Measurements from ENCODE around the gene SERGEF. TPM values are rescaled to one million over a fixed set of nuclear protein-coding genes. Genes with fewer than 3 reads are reported as not detected.

Gene SERGEF
- total RNA-seq, 1 donor from 2014 or later, result 17.6 TPM

- no peak for DNase-seq (ENCODE audit: low read depth)
- Histone ChIP-seq H3K4me3 (ENCODE audit: insufficient read depth, low read depth, low read length) (no peak overlapping the region), H3K4me1 (ENCODE audit: insufficient read depth, low read length) (no peaks in the 10 kb centered on the region), H2AFZ (ENCODE audit: low read depth, low read length) (no peak overlapping the region), H3K9me3 (ENCODE audit: insufficient read depth, low read depth, low read length) (no peaks in the 10 kb centered on the region), H3K4me2 (ENCODE audit: low read length) (no peak overlapping the region), H3K9ac (ENCODE audit: low read length) (no peak overlapping the region), H3K36me3 (ENCODE audit: insufficient read depth, low read length) (no peaks in the 10 kb centered on the region), H3K27ac (ENCODE audit: low read depth, low read length) (no peak overlapping the region), H3K27me3 (ENCODE audit: insufficient read depth, low read length) (no peaks in the 10 kb centered on the region), H4K20me1 (ENCODE audit: insufficient read depth, low read length) (peaks cover 5% of the 10 kb centered on the region), H3K79me2 (ENCODE audit: insufficient read depth, low read length) (no peaks in the 10 kb centered on the region)
- H3K4me1 Mint-ChIP-seq (ENCODE audit: low read depth, unreplicated experiment), result no peaks in the 10 kb centered on the region
- no peaks in the 10 kb centered on the region for H3K27me3 Mint-ChIP-seq (ENCODE audit: low read depth, unreplicated experiment)
- no peak for FAIRE-seq
- TF ChIP-seq CTCF (IDR thresholded peaks at IDR 0.05; ENCODE audit: insufficient read depth, low read depth, low read length) (no peak), EZH2 (IDR thresholded peaks at IDR 0.05; ENCODE audit: insufficient read depth, low read length) (no peak)
- H3K9me3 Mint-ChIP-seq (ENCODE audit: unreplicated experiment), result no peaks in the 10 kb centered on the region
- peaks cover 5% of the 10 kb centered on the region for H3K36me3 Mint-ChIP-seq (ENCODE audit: low read depth, unreplicated experiment)
- H3K27ac Mint-ChIP-seq (ENCODE audit: unreplicated experiment), result no peak overlapping the region
- H3K4me3 Mint-ChIP-seq (ENCODE audit: unreplicated experiment), result no peak overlapping the region
These were observed 120.4 kb downstream of the SERGEF start for GRCh38 chr11:17892409-17892808.

DNA sequence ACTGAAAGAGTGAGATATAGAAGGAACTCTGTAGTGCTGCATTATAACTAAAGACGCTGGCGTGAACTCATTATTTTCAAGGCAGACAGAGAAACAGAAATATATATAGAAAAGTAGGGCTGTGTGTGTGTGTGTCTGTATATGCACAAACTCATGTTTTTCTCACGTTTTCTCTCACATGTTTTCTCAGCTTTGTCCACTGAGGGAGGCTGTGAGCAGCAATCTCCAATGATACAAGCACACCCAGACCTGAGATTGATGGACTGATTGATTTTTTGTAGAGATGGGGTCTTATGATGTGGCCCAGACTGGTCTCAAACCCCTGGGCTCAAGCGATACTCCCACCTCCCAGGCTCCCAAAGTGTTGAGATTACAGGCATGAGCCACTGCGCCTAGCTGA, 122.5 kb downstream of the SERGEF start:
- Mint-ChIP-seq H3K27me3 (ENCODE audit: low read depth, unreplicated experiment) (no peaks in the 10 kb centered on the region), H3K36me3 (ENCODE audit: low read depth, unreplicated experiment) (peaks cover 8% of the 10 kb centered on the region), H3K4me3 (ENCODE audit: unreplicated experiment) (no peak overlapping the region), H3K9me3 (ENCODE audit: unreplicated experiment) (no peaks in the 10 kb centered on the region), H3K27ac (ENCODE audit: unreplicated experiment) (no peak overlapping the region), H3K4me1 (ENCODE audit: low read depth, unreplicated experiment) (no peaks in the 10 kb centered on the region)
- H3K4me2 ChIP-seq (ENCODE audit: low read length), result no peak overlapping the region
- H3K36me3 ChIP-seq (ENCODE audit: insufficient read depth, low read length), result no peaks in the 10 kb centered on the region
- H3K27me3 ChIP-seq (ENCODE audit: insufficient read depth, low read length), result no peaks in the 10 kb centered on the region
- no peak overlapping the region for H3K4me3 ChIP-seq (ENCODE audit: insufficient read depth, low read depth, low read length)
- peaks cover 5% of the 10 kb centered on the region for H4K20me1 ChIP-seq (ENCODE audit: insufficient read depth, low read length)
- no peaks in the 10 kb centered on the region for H3K79me2 ChIP-seq (ENCODE audit: insufficient read depth, low read length)
- no peak overlapping the region for H3K9ac ChIP-seq (ENCODE audit: low read length)
- no peak overlapping the region for H2AFZ ChIP-seq (ENCODE audit: low read depth, low read length)
- no peak for TF ChIP-seq EZH2 (IDR thresholded peaks at IDR 0.05; ENCODE audit: insufficient read depth, low read length)
- peak; percentile 5 for TF ChIP-seq CTCF (IDR thresholded peaks at IDR 0.05; ENCODE audit: insufficient read depth, low read depth, low read length)
- H3K4me1 ChIP-seq (ENCODE audit: insufficient read depth, low read length), result no peaks in the 10 kb centered on the region
- no peak overlapping the region for H3K27ac ChIP-seq (ENCODE audit: low read depth, low read length)
- DNase-seq (ENCODE audit: low read depth) (no peak), FAIRE-seq (no peak)
- no peaks in the 10 kb centered on the region for H3K9me3 ChIP-seq (ENCODE audit: insufficient read depth, low read depth, low read length)

- H3K9me3 Mint-ChIP-seq (ENCODE audit: unreplicated experiment), result no peaks in the 10 kb centered on the region
- no peak overlapping the region for H3K4me3 Mint-ChIP-seq (ENCODE audit: unreplicated experiment)
- Histone ChIP-seq H3K9me3 (ENCODE audit: insufficient read depth, low read depth, low read length) (no peaks in the 10 kb centered on the region), H3K4me2 (ENCODE audit: low read length) (no peak overlapping the region), H2AFZ (ENCODE audit: low read depth, low read length) (no peak overlapping the region), H4K20me1 (ENCODE audit: insufficient read depth, low read length) (no peaks in the 10 kb centered on the region), H3K9ac (ENCODE audit: low read length) (no peak overlapping the region), H3K27me3 (ENCODE audit: insufficient read depth, low read length) (no peaks in the 10 kb centered on the region), H3K4me1 (ENCODE audit: insufficient read depth, low read length) (no peaks in the 10 kb centered on the region), H3K27ac (ENCODE audit: low read depth, low read length) (no peak overlapping the region), H3K36me3 (ENCODE audit: insufficient read depth, low read length) (no peaks in the 10 kb centered on the region), H3K4me3 (ENCODE audit: insufficient read depth, low read depth, low read length) (no peak overlapping the region), H3K79me2 (ENCODE audit: insufficient read depth, low read length) (no peaks in the 10 kb centered on the region)
- H3K4me1 Mint-ChIP-seq (ENCODE audit: low read depth, unreplicated experiment), result no peaks in the 10 kb centered on the region
- FAIRE-seq, result no peak
- H3K36me3 Mint-ChIP-seq (ENCODE audit: low read depth, unreplicated experiment), result peaks cover 8% of the 10 kb centered on the region
- no peak for DNase-seq (ENCODE audit: low read depth)
- H3K27ac Mint-ChIP-seq (ENCODE audit: unreplicated experiment), result no peak overlapping the region
- no peaks in the 10 kb centered on the region for H3K27me3 Mint-ChIP-seq (ENCODE audit: low read depth, unreplicated experiment)
- TF ChIP-seq EZH2 (IDR thresholded peaks at IDR 0.05; ENCODE audit: insufficient read depth, low read length) (no peak), CTCF (IDR thresholded peaks at IDR 0.05; ENCODE audit: insufficient read depth, low read depth, low read length) (no peak)
These were observed 125.1 kb downstream of the SERGEF start for GRCh38 chr11:17887779-17888178.

Measured in astrocyte (in vitro differentiated cells and primary cell).